SU-DHL-6 (cell line): ENCODE data around the gene PDGFD.

Experiments used
- H2AFZ ChIP-seq: fragments of 200-600 bp; sonication (generic); 2 replicates; pipeline ENCODE4 v1.6.1; 2014; ENCODE audit warnings: low read depth, mild to moderate bottlenecking, moderate library complexity, mixed read lengths, antibody characterized with exemption, low read length; ENCODE audit not compliant: severe bottlenecking
- H3F3A ChIP-seq: fragments of 200-600 bp; shearing (Covaris generic); 2 replicates; pipeline ENCODE4 v1.6.0; 2016; ENCODE audit warnings: antibody characterized with exemption, mild to moderate bottlenecking; ENCODE audit not compliant: insufficient read depth
- H3K27ac ChIP-seq: fragments of 200-600 bp; sonication (generic); 2 replicates; pipeline ENCODE4 v1.5.1; 2016; ENCODE audit warnings: low read depth, mild to moderate bottlenecking, low read length, moderate library complexity, mixed read lengths
- H3K27me3 ChIP-seq: fragments of 200-600 bp; sonication (generic), shearing (Covaris generic); 2 replicates; pipeline ENCODE4 v1.6.0; 2014; ENCODE audit warnings: mild to moderate bottlenecking, low read length
- H3K36me3 ChIP-seq: fragments of 200-600 bp; sonication (generic); 2 replicates; pipeline ENCODE4 v1.6.1; 2014; ENCODE audit warnings: mild to moderate bottlenecking, low read length, mixed read lengths
- H3K4me2 ChIP-seq: fragments of 300-600, 200-600 bp; shearing (Covaris generic), sonication (generic); 2 replicates; pipeline ENCODE4 v1.6.0; 2014; ENCODE audit warnings: low read length, low read depth, mild to moderate bottlenecking; ENCODE audit not compliant: poor library complexity, severe bottlenecking
- H3K4me3 ChIP-seq: fragments of 200-600 bp; sonication (generic); 2 replicates; pipeline ENCODE4 v1.5.1; 2014; ENCODE audit warnings: antibody characterized with exemption, low read length, mild to moderate bottlenecking, mixed read lengths; ENCODE audit not compliant: insufficient read depth, poor library complexity, severe bottlenecking
- H3K79me2 ChIP-seq: fragments of 200-600 bp; sonication (generic); 2 replicates; pipeline ENCODE4 v1.6.1; 2014; ENCODE audit warnings: mild to moderate bottlenecking, low read length, moderate library complexity; ENCODE audit not compliant: insufficient read depth
- H3K9ac ChIP-seq: fragments of 200-600 bp; sonication (generic); 2 replicates; pipeline ENCODE4 v1.7.0; 2014; ENCODE audit warnings: mild to moderate bottlenecking, low read length
- H3K9me2 ChIP-seq: fragments of 200-600 bp; sonication (generic); replicated peaks from 2 replicates; pipeline ENCODE4 v1.6.1; 2014; ENCODE audit warnings: low read length; ENCODE audit not compliant: insufficient read depth
- H3K9me3 ChIP-seq: fragments of 200-600 bp; sonication (generic); 2 replicates; pipeline ENCODE4 v1.6.1; 2014; ENCODE audit warnings: low read length, mixed read lengths; ENCODE audit not compliant: insufficient read depth
- H4K20me1 ChIP-seq: fragments of 200-600 bp; sonication (generic); 2 replicates; pipeline ENCODE4 v1.6.1; 2014; ENCODE audit warnings: low read depth, mild to moderate bottlenecking, antibody characterized with exemption, low read length, moderate library complexity, mixed read lengths
- EZH2phosphoT487 ChIP-seq: fragments of 200-600 bp; sonication (generic), shearing (Covaris generic); conservative IDR thresholded peaks from 2 replicates; pipeline ENCODE4 v1.6.1; 2018; ENCODE audit warnings: mild to moderate bottlenecking, antibody characterized with exemption, low read length, moderate library complexity, mixed read lengths
- TF ChIP-seq, protein P1 (sequence below): fragments of 200-600 bp; sonication (generic); IDR thresholded peaks from one replicate; pipeline ENCODE4 v1.5.1; 2017; ENCODE audit warnings: antibody characterized with exemption, mild to moderate bottlenecking, low read length, moderate library complexity; ENCODE audit not compliant: insufficient read depth, poor library complexity, severe bottlenecking

Gene PDGFD

GRCh38 chr11:104015649-104016415, 148.1 kb downstream of the PDGFD start:
- Histone ChIP-seq H3K79me2 (no peaks in the 10 kb centered on the region), H3K4me3 (no peak overlapping the region), H3K4me2 (peak overlapping the region; percentile 38), H3K9ac (peak overlapping the region; percentile 10; the same call in 1 of the 2 replicates), H3F3A (no peaks in the 10 kb centered on the region), H2AFZ (no peak overlapping the region), H3K27ac (peak overlapping the region; percentile 59), H3K9me2 (no peaks in the 10 kb centered on the region), H3K27me3 (no peaks in the 10 kb centered on the region), H3K9me3 (no peaks in the 10 kb centered on the region), H4K20me1 (no peaks in the 10 kb centered on the region), H3K36me3 (no peaks in the 10 kb centered on the region)
- no peak for TF ChIP-seq EZH2phosphoT487
- TF ChIP-seq, protein P1, sequence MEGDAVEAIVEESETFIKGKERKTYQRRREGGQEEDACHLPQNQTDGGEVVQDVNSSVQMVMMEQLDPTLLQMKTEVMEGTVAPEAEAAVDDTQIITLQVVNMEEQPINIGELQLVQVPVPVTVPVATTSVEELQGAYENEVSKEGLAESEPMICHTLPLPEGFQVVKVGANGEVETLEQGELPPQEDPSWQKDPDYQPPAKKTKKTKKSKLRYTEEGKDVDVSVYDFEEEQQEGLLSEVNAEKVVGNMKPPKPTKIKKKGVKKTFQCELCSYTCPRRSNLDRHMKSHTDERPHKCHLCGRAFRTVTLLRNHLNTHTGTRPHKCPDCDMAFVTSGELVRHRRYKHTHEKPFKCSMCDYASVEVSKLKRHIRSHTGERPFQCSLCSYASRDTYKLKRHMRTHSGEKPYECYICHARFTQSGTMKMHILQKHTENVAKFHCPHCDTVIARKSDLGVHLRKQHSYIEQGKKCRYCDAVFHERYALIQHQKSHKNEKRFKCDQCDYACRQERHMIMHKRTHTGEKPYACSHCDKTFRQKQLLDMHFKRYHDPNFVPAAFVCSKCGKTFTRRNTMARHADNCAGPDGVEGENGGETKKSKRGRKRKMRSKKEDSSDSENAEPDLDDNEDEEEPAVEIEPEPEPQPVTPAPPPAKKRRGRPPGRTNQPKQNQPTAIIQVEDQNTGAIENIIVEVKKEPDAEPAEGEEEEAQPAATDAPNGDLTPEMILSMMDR, result no peak

DNA sequence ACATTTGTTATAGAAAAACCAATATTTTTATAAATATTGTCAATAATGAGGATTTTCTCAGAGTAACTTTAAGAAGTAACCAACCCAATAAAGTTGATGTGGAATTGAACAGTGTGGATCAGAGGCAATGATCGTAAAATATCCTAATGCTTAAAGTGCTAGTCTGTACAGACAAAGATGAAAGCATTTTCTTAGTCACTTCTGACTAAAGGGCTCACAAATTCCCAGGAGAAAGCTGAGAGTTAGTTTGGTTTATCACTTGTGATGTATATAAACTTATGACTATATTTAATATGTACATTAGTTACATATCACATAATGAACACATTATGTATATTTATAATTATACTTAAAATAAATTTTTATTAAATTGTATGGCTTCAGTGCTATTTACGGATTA, 152.9 kb downstream of the PDGFD start:
- no peak overlapping the region for H2AFZ ChIP-seq
- H3F3A ChIP-seq, result no peaks in the 10 kb centered on the region
- no peaks in the 10 kb centered on the region for H3K27me3 ChIP-seq
- H3K9ac ChIP-seq, result no peak overlapping the region
- H3K4me3 ChIP-seq, result no peak overlapping the region
- no peak overlapping the region for H3K4me2 ChIP-seq
- no peaks in the 10 kb centered on the region for H3K79me2 ChIP-seq
- no peaks in the 10 kb centered on the region for H3K9me3 ChIP-seq
- H3K36me3 ChIP-seq, result no peaks in the 10 kb centered on the region
- H3K9me2 ChIP-seq, result no peaks in the 10 kb centered on the region
- no peaks in the 10 kb centered on the region for H4K20me1 ChIP-seq
- TF ChIP-seq, protein P1, result no peak
- TF ChIP-seq EZH2phosphoT487, result no peak
- H3K27ac ChIP-seq, result no peak overlapping the region

DNA sequence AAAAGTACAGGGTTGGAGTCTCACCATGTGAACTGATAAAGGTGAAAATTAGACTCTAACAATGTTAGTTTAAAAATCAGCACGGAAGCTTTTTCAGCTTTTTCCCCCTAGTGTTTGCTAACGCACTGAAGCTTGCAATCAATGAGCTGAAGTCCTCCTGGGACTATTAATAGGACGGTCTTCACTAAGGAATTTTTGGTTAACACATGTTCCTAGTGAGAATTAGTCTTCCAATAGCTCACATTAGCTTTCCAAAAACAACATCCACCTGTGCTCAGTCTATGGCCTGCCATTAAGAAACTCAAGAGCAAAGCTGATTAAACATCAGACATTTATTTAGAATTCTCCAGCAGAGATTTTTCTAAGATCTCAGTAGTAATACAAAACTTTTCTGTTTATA, 154.2 kb downstream of the PDGFD start:
- H3K36me3 ChIP-seq, result no peaks in the 10 kb centered on the region
- no peaks in the 10 kb centered on the region for H4K20me1 ChIP-seq
- peak overlapping the region; percentile 14 for H3K4me2 ChIP-seq
- H3K27me3 ChIP-seq, result no peaks in the 10 kb centered on the region
- no peak overlapping the region for H3K9ac ChIP-seq
- no peaks in the 10 kb centered on the region for H3F3A ChIP-seq
- H3K79me2 ChIP-seq, result no peaks in the 10 kb centered on the region
- H3K27ac ChIP-seq, result no peak overlapping the region
- H3K9me2 ChIP-seq, result no peaks in the 10 kb centered on the region
- H3K4me3 ChIP-seq, result no peak overlapping the region
- TF ChIP-seq, protein P1, result no peak
- no peak for TF ChIP-seq EZH2phosphoT487
- H3K9me3 ChIP-seq, result no peaks in the 10 kb centered on the region
- H2AFZ ChIP-seq, result no peak overlapping the region
